SK-N-SH (cell line): ENCODE data around the gene SDR39U1. TPM values are rescaled to one million over a fixed set of nuclear protein-coding genes. Genes with fewer than 3 reads are reported as not detected.
A peak's percentile ranks its signal among the peaks of the same experiment; 100 is the strongest.

ENCODE experiments used
- CTCF ChIA-PET: fragments of 300-600, 350-600 bp; formaldehyde crosslinking; extraction: SDS; loops from one replicate; lab custom pipeline; 2021; lab: Yijun Ruan, JAX
- POLR2A ChIA-PET: fragments of 350-600 bp; sonication (Branson Sonifier 250); formaldehyde crosslinking; extraction: SDS; loops from one replicate; lab custom pipeline; 2020; ENCODE audit warnings: antibody characterized with exemption, inconsistent platforms; lab: Yijun Ruan, JAX
- DNase-seq: peaks from one replicate; pipeline ENCODE4 v3.0.0; 2012
- H2AFZ ChIP-seq: fragments of 200-600 bp; sonication (generic); 2 replicates; pipeline ENCODE4 v1.8.1; 2016; ENCODE audit warnings: antibody characterized with exemption, mild to moderate bottlenecking, low read depth
- H3F3A ChIP-seq: fragments of 200-600 bp; sonication (generic); replicated peaks from 2 replicates; pipeline ENCODE3; 2016; ENCODE audit warnings: antibody characterized with exemption, mild to moderate bottlenecking; ENCODE audit not compliant: insufficient read depth
- H3K27ac ChIP-seq, 2 experiments: fragments of 200-500 bp in 1 of 2; fragments of 200-600 bp in 1 of 2; sonication (Bioruptor generic) in 1 of 2; sonication (generic), shearing (Covaris generic) in 1 of 2; 2 replicates each; pipeline versions ENCODE4 v1.5.1 to v1.6.1; 2014 to 2016; ENCODE audit warnings: low read depth in 2 of 2, inconsistent platforms in 1 of 2, low read length in 1 of 2, mild to moderate bottlenecking in 1 of 2, mixed read lengths in 1 of 2
- H3K27me3 ChIP-seq: fragments of 200-600 bp; sonication (generic), shearing (Covaris generic); 2 replicates; pipeline ENCODE4 v1.6.1; 2016; ENCODE audit warnings: mixed run types; ENCODE audit not compliant: insufficient read depth
- H3K36me3 ChIP-seq, 2 experiments: fragments of 200-500 bp in 1 of 2; fragments of 200-600 bp in 1 of 2; sonication (Bioruptor generic) in 1 of 2; sonication (generic) in 1 of 2; replicated peaks in 1 of 2; 2 replicates each; pipeline versions ENCODE3 to v1.5.1; 2014 to 2016; ENCODE audit warnings: low read length in 1 of 2, mild to moderate bottlenecking in 1 of 2; ENCODE audit not compliant: insufficient read depth in 2 of 2, control insufficient read depth in 1 of 2
- H3K4me1 ChIP-seq, 2 experiments: fragments of 200-500 bp in 1 of 2; fragments of 200-600 bp in 1 of 2; sonication (Bioruptor generic) in 1 of 2; sonication (generic), shearing (Covaris generic) in 1 of 2; 2 replicates each; pipeline versions ENCODE4 v1.5.1 to v1.6.1; 2014 to 2016; ENCODE audit warnings: low read depth in 1 of 2, low read length in 1 of 2, mixed run types in 1 of 2; ENCODE audit not compliant: insufficient read depth in 2 of 2, control insufficient read depth in 1 of 2
- H3K4me2 ChIP-seq: fragments of 200-600 bp; sonication (generic), shearing (Covaris generic); 2 replicates; pipeline ENCODE4 v1.6.1; 2017; ENCODE audit warnings: mixed run types
- H3K4me3 ChIP-seq, 2 experiments: fragments of 200-500 bp in 1 of 2; fragments of 200-600 bp in 1 of 2; sonication (Bioruptor generic) in 1 of 2; sonication (generic), shearing (Covaris generic) in 1 of 2; 2 replicates each; pipeline versions ENCODE4 v1.5.1 to v1.8.1; 2014 to 2016; ENCODE audit warnings: low read depth in 2 of 2, inconsistent platforms in 1 of 2, low read length in 1 of 2, mild to moderate bottlenecking in 1 of 2, mixed read lengths in 1 of 2, moderate library complexity in 1 of 2
- H3K79me2 ChIP-seq: fragments of 200-600 bp; sonication (generic); 2 replicates; pipeline ENCODE4 v1.8.1; 2017; ENCODE audit warnings: mild to moderate bottlenecking; ENCODE audit not compliant: insufficient read depth
- H3K9ac ChIP-seq: fragments of 200-600 bp; sonication (generic); 2 replicates; pipeline ENCODE4 v1.6.1; 2017; ENCODE audit warnings: mixed run types
- H3K9me2 ChIP-seq: fragments of 200-600 bp; sonication (generic); 2 replicates; pipeline ENCODE4 v1.6.1; 2017; ENCODE audit warnings: mixed run types
- H3K9me3 ChIP-seq: fragments of 200-600 bp; sonication (generic); 2 replicates; pipeline ENCODE4 v1.6.1; 2017; ENCODE audit warnings: mixed run types, mild to moderate bottlenecking, moderate library complexity
- H4K20me1 ChIP-seq: fragments of 200-600 bp; sonication (generic); 2 replicates; pipeline ENCODE4 v1.6.1; 2017; ENCODE audit warnings: mild to moderate bottlenecking, mixed run types; ENCODE audit not compliant: insufficient read depth
- EZH2phosphoT487 ChIP-seq: fragments of 200-600 bp; sonication (generic); IDR thresholded peaks from 2 replicates; pipeline ENCODE4 v1.6.1; 2017; ENCODE audit warnings: low read depth, mixed run types, mild to moderate bottlenecking, antibody characterized with exemption, moderate library complexity, borderline replicate concordance
- GABPA ChIP-seq: IDR thresholded peaks from 2 replicates; pipeline ENCODE4 v1.4.0; 2012; ENCODE audit warnings: low read depth, mild to moderate bottlenecking
- NFIC ChIP-seq: IDR thresholded peaks from 2 replicates; pipeline ENCODE4 v1.4.0; 2012; ENCODE audit warnings: borderline replicate concordance
- NRF1 ChIP-seq: IDR thresholded peaks from 2 replicates; pipeline ENCODE4 v1.6.1; 2012; ENCODE audit warnings: low read depth, mild to moderate bottlenecking, low read length
- POLR2AphosphoS5 ChIP-seq: IDR thresholded peaks from 2 replicates; pipeline ENCODE4 v1.6.1; 2012; ENCODE audit warnings: low read depth, low read length
- RCOR1 ChIP-seq: fragments of 150-350 bp; IDR thresholded peaks from 2 replicates; pipeline ENCODE4 v1.6.1; 2017; ENCODE audit warnings: antibody characterized with exemption, low read length
- RXRA ChIP-seq: IDR thresholded peaks from 2 replicates; pipeline ENCODE4 v1.4.0; 2012; ENCODE audit warnings: low read depth, mild to moderate bottlenecking, borderline replicate concordance
- SIN3A ChIP-seq: IDR thresholded peaks from 2 replicates; pipeline ENCODE4 v1.6.1; 2012; ENCODE audit warnings: low read depth, mild to moderate bottlenecking, low read length, moderate library complexity, borderline replicate concordance
- SMC3 ChIP-seq: IDR thresholded peaks from 2 replicates; pipeline ENCODE4 v1.6.1; 2012; ENCODE audit warnings: low read depth, low read length, improper control_type of control experiment
- TAF1 ChIP-seq: IDR thresholded peaks from 2 replicates; pipeline ENCODE4 v1.6.1; 2012; ENCODE audit warnings: low read depth, mild to moderate bottlenecking, low read length, moderate library complexity, borderline replicate concordance
- YY1 ChIP-seq: IDR thresholded peaks from 2 replicates; pipeline ENCODE4 v1.4.0; 2012; ENCODE audit warnings: low read depth, mild to moderate bottlenecking
- WGBS: methylation state at CpG from one replicate; pipeline ENCODE4 v1.1.6; 2017; ENCODE audit warnings: low lambda C conversion rate; 5-methylcytosine and 5-hydroxymethylcytosine counted together
- polyA plus RNA-seq, 3 experiments: library from polyadenylated mRNA; depleted of rRNA; stranded (reverse); fragments of >200 nt; gene quantifications; 2 replicates each; pipeline ENCODE4 v1.2.3, GENCODE V29; 2012
- TF ChIP-seq, protein P1 (sequence below): IDR thresholded peaks from 2 replicates; pipeline ENCODE4 v1.6.1; 2012; ENCODE audit warnings: mild to moderate bottlenecking, low read depth, low read length, moderate library complexity
- TF ChIP-seq, protein P2 (sequence below): IDR thresholded peaks from 2 replicates; pipeline ENCODE4 v1.4.0; 2012; ENCODE audit warnings: low read depth
- TF ChIP-seq, protein P3 (sequence below): IDR thresholded peaks from 2 replicates; pipeline ENCODE4 v1.4.0; 2012; ENCODE audit warnings: low read depth, borderline replicate concordance
- TF ChIP-seq, protein P4 (sequence below): fragments of 150-350 bp; IDR thresholded peaks from 2 replicates; pipeline ENCODE4 v1.6.1; 2017; ENCODE audit warnings: antibody characterized with exemption, low read length, low read depth, borderline replicate concordance
- TF ChIP-seq, protein P5 (sequence below): IDR thresholded peaks from 2 replicates; pipeline ENCODE4 v1.4.0; 2012; ENCODE audit warnings: low read depth, borderline replicate concordance
- TF ChIP-seq, protein P6 (sequence below): fragments of 200-600 bp; sonication (generic); IDR thresholded peaks from 2 replicates; pipeline ENCODE4 v1.6.1; 2017; ENCODE audit warnings: antibody characterized with exemption, mild to moderate bottlenecking, moderate library complexity

The SDR39U1 gene
- polyA plus RNA-seq, 1 of the 3 experiments (the other 2 are of a cell fraction) = 81.8 TPM

DNA sequence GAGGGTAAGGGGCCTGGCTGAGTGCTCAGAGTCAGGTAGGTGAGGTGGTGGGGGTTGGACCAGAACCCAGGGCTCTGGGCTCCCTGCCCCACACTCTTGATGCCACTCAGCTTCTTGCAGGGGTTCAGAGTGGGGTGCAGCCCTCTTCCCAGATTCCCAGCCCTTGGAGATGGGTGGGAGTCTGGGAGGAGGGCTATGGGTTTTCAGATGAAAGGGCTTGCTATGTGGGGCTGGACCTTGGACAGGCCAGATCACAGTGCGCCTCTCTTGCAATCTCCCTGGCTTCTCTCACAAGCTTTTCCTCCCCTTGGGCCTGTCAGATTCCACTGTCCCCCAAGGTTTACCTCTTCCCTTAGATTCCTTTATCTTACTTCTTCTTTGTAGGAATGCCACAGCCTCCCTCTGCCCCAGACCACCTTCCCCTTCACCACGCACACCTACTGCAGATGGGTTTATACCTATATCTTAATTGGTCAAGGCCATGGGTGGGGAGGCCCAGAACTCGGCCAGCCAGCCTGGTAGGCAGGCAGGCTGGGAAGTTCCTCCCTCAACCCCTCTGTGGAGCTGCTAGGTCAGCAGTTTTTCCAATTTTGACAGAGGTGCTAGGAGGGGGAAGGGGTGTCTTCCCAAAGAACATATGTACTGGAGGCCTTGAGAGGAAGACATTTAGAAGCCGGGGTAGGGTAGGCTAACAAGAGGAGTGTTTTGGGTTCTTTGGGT lies 42.4 kb downstream of the SDR39U1 start (continued):
- TF ChIP-seq RXRA (no peak), SIN3A (no peak), POLR2AphosphoS5 (no peak), YY1 (no peak)
- TF ChIP-seq, protein P1, sequence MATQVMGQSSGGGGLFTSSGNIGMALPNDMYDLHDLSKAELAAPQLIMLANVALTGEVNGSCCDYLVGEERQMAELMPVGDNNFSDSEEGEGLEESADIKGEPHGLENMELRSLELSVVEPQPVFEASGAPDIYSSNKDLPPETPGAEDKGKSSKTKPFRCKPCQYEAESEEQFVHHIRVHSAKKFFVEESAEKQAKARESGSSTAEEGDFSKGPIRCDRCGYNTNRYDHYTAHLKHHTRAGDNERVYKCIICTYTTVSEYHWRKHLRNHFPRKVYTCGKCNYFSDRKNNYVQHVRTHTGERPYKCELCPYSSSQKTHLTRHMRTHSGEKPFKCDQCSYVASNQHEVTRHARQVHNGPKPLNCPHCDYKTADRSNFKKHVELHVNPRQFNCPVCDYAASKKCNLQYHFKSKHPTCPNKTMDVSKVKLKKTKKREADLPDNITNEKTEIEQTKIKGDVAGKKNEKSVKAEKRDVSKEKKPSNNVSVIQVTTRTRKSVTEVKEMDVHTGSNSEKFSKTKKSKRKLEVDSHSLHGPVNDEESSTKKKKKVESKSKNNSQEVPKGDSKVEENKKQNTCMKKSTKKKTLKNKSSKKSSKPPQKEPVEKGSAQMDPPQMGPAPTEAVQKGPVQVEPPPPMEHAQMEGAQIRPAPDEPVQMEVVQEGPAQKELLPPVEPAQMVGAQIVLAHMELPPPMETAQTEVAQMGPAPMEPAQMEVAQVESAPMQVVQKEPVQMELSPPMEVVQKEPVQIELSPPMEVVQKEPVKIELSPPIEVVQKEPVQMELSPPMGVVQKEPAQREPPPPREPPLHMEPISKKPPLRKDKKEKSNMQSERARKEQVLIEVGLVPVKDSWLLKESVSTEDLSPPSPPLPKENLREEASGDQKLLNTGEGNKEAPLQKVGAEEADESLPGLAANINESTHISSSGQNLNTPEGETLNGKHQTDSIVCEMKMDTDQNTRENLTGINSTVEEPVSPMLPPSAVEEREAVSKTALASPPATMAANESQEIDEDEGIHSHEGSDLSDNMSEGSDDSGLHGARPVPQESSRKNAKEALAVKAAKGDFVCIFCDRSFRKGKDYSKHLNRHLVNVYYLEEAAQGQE = no peak

DNA sequence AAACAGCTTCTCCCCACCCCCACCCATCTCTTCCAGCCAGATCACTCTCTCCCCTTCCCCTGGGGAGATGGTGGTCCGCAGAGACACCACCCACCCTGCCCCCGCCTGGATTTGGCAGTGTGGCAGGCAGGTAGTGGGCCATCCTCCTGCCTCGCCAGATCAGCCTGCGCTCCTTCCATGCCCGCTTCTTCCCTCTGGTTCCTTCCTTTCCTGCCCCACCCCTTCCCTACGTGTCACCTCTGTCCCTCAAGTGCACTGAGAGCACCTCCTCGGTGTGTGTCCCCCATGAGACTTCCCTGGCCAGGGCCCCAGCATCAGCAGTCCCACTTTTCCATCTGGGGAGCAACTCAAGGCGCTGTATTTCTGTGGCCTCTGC lies 43.1 kb downstream of the SDR39U1 start:
- Histone ChIP-seq H2AFZ (peak overlapping the region; percentile 80; the same call in 1 of the 2 replicates), H3K27me3 (no peaks in the 10 kb centered on the region), H3K4me2 (peak overlapping the region; percentile 86), H3K9ac (peak overlapping the region; percentile 45; the same call in 1 of the 2 replicates), H3K9me2 (no peaks in the 10 kb centered on the region), H3K9me3 (no peaks in the 10 kb centered on the region), H3K4me1 (peaks cover 0 to 32% of the 10 kb centered on the region in 2 experiments; a peak in 1 of 4 replicates), H4K20me1 (no peaks in the 10 kb centered on the region), H3K27ac (peak overlapping the region in 1 of 2 experiments; percentile 72; a peak in 1 of 4 replicates), H3K79me2 (no peaks in the 10 kb centered on the region), H3F3A (peaks cover 14% of the 10 kb centered on the region), H3K4me3 (peak overlapping the region; percentile 66 to 73), H3K36me3 (no peaks in the 10 kb centered on the region)
- DNase-seq = peak; percentile 55
- ChIA-PET CTCF (interaction anchor here (0.6 to 5.6 kb wide), 6 partner anchors 13 to 66 kb away, joined by 3 to 35 read pairs (median 13); no protein-coding TSS in a partner anchor), POLR2A (interaction anchor here (0.7 to 1.1 kb wide), 4 partner anchors 10 to 122 kb away, joined by 3 to 5 read pairs (median 3); partner anchors contain the start of gene KHNYN)
- TF ChIP-seq RXRA (no peak), TAF1 (no peak), GABPA (no peak), EZH2phosphoT487 (no peak), POLR2AphosphoS5 (no peak), RCOR1 (no peak), SMC3 (no peak), NFIC (no peak), NRF1 (no peak)
- TF ChIP-seq, protein P2, sequence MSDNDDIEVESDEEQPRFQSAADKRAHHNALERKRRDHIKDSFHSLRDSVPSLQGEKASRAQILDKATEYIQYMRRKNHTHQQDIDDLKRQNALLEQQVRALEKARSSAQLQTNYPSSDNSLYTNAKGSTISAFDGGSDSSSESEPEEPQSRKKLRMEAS = no peak
- TF ChIP-seq, protein P3, sequence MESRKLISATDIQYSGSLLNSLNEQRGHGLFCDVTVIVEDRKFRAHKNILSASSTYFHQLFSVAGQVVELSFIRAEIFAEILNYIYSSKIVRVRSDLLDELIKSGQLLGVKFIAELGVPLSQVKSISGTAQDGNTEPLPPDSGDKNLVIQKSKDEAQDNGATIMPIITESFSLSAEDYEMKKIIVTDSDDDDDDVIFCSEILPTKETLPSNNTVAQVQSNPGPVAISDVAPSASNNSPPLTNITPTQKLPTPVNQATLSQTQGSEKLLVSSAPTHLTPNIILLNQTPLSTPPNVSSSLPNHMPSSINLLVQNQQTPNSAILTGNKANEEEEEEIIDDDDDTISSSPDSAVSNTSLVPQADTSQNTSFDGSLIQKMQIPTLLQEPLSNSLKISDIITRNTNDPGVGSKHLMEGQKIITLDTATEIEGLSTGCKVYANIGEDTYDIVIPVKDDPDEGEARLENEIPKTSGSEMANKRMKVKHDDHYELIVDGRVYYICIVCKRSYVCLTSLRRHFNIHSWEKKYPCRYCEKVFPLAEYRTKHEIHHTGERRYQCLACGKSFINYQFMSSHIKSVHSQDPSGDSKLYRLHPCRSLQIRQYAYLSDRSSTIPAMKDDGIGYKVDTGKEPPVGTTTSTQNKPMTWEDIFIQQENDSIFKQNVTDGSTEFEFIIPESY = no peak
- TF ChIP-seq, protein P4, sequence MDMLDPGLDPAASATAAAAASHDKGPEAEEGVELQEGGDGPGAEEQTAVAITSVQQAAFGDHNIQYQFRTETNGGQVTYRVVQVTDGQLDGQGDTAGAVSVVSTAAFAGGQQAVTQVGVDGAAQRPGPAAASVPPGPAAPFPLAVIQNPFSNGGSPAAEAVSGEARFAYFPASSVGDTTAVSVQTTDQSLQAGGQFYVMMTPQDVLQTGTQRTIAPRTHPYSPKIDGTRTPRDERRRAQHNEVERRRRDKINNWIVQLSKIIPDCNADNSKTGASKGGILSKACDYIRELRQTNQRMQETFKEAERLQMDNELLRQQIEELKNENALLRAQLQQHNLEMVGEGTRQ = no peak
- TF ChIP-seq, protein P5, sequence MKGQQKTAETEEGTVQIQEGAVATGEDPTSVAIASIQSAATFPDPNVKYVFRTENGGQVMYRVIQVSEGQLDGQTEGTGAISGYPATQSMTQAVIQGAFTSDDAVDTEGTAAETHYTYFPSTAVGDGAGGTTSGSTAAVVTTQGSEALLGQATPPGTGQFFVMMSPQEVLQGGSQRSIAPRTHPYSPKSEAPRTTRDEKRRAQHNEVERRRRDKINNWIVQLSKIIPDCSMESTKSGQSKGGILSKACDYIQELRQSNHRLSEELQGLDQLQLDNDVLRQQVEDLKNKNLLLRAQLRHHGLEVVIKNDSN = no peak
- TF ChIP-seq, protein P6, sequence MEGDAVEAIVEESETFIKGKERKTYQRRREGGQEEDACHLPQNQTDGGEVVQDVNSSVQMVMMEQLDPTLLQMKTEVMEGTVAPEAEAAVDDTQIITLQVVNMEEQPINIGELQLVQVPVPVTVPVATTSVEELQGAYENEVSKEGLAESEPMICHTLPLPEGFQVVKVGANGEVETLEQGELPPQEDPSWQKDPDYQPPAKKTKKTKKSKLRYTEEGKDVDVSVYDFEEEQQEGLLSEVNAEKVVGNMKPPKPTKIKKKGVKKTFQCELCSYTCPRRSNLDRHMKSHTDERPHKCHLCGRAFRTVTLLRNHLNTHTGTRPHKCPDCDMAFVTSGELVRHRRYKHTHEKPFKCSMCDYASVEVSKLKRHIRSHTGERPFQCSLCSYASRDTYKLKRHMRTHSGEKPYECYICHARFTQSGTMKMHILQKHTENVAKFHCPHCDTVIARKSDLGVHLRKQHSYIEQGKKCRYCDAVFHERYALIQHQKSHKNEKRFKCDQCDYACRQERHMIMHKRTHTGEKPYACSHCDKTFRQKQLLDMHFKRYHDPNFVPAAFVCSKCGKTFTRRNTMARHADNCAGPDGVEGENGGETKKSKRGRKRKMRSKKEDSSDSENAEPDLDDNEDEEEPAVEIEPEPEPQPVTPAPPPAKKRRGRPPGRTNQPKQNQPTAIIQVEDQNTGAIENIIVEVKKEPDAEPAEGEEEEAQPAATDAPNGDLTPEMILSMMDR = no peak
- 50% methylated on average over 7 of the region's 8 CpGs for WGBS
